Measurements from ENCODE around the gene MXI1.

MXI1 gene

DNA sequence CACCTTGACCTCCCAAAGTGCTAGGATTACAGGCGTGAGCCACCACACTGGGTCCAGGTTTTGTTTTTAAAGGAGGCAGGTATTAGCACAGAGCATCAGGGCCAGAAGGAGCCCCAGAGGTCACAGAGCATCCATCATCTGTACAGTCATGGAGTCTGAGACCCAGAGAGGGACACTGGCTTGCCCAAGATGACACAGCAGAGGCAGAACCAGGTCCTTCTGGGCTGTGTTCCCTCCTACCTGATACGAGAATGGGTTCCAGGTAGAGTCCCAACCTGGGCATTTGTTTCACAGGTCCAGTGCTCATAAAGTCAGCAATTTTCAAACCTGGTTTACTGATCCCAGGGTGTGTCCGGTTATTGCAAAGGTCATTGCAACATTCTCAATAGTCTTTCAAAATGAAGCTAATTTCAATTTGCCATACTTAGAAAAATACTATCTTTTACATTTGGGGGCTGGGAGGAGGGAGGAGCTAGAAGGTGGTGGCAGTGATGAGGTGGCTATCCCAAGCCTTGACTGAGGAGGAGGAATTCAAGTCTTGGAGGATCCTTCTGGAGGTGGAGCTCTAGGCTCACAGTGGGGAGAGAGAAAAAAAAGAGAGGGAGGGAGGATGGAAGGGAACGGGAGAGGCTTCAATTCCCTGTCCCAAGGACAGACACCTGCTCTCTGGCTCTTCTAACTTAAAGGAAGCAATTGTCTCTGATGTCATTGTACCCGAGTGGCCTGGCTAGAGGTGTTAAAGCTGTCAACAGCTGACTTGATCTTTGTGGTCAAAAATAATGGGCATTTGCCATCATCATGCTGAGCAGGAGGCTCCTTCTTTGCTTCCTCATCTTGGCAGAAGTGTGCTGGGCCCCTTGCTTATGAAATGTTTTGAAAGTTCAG lies 8.1 kb downstream of the MXI1 start:
- TF ChIP-seq, protein P1, sequence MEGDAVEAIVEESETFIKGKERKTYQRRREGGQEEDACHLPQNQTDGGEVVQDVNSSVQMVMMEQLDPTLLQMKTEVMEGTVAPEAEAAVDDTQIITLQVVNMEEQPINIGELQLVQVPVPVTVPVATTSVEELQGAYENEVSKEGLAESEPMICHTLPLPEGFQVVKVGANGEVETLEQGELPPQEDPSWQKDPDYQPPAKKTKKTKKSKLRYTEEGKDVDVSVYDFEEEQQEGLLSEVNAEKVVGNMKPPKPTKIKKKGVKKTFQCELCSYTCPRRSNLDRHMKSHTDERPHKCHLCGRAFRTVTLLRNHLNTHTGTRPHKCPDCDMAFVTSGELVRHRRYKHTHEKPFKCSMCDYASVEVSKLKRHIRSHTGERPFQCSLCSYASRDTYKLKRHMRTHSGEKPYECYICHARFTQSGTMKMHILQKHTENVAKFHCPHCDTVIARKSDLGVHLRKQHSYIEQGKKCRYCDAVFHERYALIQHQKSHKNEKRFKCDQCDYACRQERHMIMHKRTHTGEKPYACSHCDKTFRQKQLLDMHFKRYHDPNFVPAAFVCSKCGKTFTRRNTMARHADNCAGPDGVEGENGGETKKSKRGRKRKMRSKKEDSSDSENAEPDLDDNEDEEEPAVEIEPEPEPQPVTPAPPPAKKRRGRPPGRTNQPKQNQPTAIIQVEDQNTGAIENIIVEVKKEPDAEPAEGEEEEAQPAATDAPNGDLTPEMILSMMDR (IDR thresholded peaks at IDR 0.05; ENCODE audit: low read depth, low read length, missing control alignments): no peak
- no peak for DNase-seq (ENCODE audit: extremely low read depth, low read depth)
- H3K4me3 ChIP-seq (replicated peaks; ENCODE audit: low read depth, low read length): no peak overlapping the region

DNA sequence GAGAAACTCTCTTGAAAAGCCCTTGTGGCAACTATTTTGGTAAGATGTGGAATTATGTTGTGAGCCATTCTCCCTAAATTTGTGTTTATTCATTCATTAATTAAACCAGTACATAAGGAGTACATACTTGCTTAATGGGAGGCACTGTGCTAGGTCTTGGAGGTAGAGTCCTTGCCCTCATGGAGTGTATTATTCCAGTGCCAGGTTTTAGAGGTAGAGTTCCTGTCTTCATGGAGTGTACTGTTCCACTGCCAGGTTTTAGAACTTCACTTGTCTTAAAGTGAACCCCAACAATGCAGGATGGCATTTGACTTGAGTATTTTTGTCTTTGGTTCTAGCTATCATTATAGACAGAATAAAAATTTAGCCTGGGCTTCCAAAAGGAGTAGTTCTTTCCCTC lies 8.8 kb downstream of the MXI1 start:
- DNase-seq (ENCODE audit: extremely low read depth, low read depth): no peak
- no peak overlapping the region for H3K4me3 ChIP-seq (replicated peaks; ENCODE audit: low read depth, low read length)
- TF ChIP-seq, protein P1 (IDR thresholded peaks at IDR 0.05; ENCODE audit: low read depth, low read length, missing control alignments): no peak

DNA sequence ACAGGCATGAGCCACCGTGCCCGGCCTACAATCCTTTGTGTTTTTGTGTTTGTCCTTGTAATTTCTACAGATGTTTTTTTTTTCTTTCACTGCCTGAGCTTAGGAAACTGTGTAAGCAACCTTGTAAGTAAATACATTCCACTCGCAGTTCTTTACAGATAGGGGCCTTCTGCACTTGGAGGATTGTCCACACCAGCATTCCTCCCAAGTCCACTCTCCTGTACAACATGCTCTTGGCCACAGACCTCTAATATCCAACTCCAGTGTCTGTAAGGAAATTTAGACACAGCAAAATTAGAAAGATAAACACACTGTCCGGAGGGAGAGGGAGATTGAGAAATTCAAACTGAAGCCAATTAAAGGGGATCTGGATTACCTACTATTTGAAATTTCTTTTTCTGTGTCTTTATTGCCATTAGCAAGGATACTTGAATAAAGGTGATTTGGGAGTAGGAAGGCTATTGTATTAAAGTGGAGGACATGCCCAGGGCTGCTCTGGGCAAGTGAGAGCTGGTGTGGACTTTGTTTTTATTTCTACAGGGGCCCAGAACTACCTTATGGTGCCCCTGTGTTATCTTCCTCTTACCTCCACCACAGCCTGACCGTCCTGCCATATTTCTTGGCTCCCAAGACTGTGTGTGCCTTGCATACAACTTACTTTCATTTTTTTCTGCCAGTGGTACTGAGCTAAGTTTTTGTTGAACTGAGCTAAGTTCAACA lies 9.7 kb downstream of the MXI1 start:
- no peak overlapping the region for H3K4me3 ChIP-seq (replicated peaks; ENCODE audit: low read depth, low read length)
- no peak for DNase-seq (ENCODE audit: extremely low read depth, low read depth)
- TF ChIP-seq, protein P1 (IDR thresholded peaks at IDR 0.05; ENCODE audit: low read depth, low read length, missing control alignments): no peak

DNA sequence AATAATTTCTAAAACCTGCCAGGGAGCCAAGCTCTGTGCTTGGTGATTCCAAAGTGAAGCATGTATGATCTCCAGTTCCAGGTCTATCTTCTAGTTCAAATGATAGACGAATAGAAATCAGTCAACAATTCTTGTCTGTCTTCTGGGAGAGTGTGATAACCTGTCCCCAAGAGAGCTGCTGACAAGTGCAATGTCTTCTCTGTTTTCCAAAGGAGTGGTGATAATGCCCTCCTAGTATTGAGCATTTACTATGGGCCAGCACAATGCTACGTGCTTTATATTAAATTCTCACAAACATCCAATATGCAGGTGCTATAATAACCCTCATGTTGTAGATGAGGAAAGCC lies 10.2 kb downstream of the MXI1 start:
- TF ChIP-seq, protein P1 (IDR thresholded peaks at IDR 0.05; ENCODE audit: low read depth, low read length, missing control alignments): no peak
- H3K4me3 ChIP-seq (replicated peaks; ENCODE audit: low read depth, low read length): no peak overlapping the region
- no peak for DNase-seq (ENCODE audit: extremely low read depth, low read depth)

DNA sequence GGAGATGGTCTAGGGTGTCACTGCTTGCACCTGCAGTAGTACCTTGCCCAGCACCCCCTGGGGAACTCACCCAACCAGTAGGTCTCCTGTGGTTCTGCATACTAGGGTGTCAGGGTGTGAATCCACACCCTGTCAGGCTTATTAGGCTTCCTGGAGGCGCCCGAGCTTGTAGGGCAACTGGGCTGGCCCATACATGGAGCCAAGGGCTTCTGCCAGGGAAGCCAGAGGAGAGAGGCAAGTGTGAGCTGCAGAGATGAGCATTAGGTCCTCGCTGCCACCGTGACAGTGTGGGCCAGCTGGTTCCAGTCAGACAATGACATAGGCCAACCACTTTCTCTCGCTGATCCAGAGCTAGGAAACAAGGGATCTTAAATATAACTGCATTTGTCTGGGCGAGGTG lies 11.2 kb downstream of the MXI1 start:
- H3K4me3 ChIP-seq (replicated peaks; ENCODE audit: low read depth, low read length): no peak overlapping the region
- TF ChIP-seq, protein P1 (IDR thresholded peaks at IDR 0.05; ENCODE audit: low read depth, low read length, missing control alignments): no peak
- DNase-seq (ENCODE audit: extremely low read depth, low read depth): no peak

DNA sequence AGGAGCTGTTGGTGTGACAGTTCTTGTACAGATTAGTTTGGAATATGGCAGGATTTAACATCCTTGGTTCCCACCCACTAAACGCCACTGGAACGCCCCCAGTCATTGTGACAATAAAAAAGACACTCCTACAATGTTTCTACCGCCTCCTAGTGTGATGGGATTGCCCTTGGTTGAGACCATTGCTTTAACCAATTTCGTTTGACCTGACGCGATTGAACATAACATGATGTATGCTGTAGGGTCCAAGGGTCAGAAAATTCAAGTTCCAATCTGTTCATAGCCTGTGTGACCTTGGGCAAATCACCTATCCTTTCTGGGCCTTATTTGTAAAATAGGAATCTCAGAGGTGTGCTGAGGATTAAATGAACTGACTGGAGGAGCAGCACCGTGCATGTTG lies 12.5 kb downstream of the MXI1 start:
- no peak for DNase-seq (ENCODE audit: extremely low read depth, low read depth)
- TF ChIP-seq, protein P1 (IDR thresholded peaks at IDR 0.05; ENCODE audit: low read depth, low read length, missing control alignments): no peak
- H3K4me3 ChIP-seq (replicated peaks; ENCODE audit: low read depth, low read length): no peak overlapping the region

All from HFF-Myc (cell line).